Smooth muscle cell (in vitro differentiated cells): Measurements from ENCODE around the gene HOXB3. TPM values are rescaled to one million over a fixed set of nuclear protein-coding genes. Genes with fewer than 3 reads are reported as not detected.

ENCODE experiments used
- DNase-seq: peaks from one replicate; lab custom pipeline; 2025; ENCODE audit not compliant: unreplicated experiment; lab: John Stamatoyannopoulos, UW
- H2AFZ ChIP-seq: fragments of 200-600 bp; sonication (generic); 2 replicates; pipeline ENCODE4 v1.6.0; 2016; ENCODE audit warnings: antibody characterized with exemption, low read depth, mild to moderate bottlenecking
- H3F3A ChIP-seq: fragments of 200-600 bp; sonication (generic); 2 replicates; pipeline ENCODE4 v1.6.0; 2017; ENCODE audit warnings: antibody characterized with exemption, low read depth
- H3K27ac ChIP-seq: fragments of 200-600 bp; sonication (generic); 2 replicates; pipeline ENCODE4 v1.5.1; 2016; ENCODE audit warnings: low read depth, mild to moderate bottlenecking
- H3K27me3 ChIP-seq: fragments of 200-600 bp; sonication (generic); 2 replicates; pipeline ENCODE4 v1.6.1; 2016; ENCODE audit warnings: low read depth, mild to moderate bottlenecking
- H3K36me3 ChIP-seq: fragments of 200-600 bp; sonication (generic); 2 replicates; pipeline ENCODE4 v1.5.1; 2016; ENCODE audit warnings: low read depth
- H3K4me1 ChIP-seq: fragments of 200-600 bp; sonication (generic); 2 replicates; pipeline ENCODE4 v1.5.1; 2016; ENCODE audit warnings: low read depth
- H3K4me2 ChIP-seq: fragments of 200-600 bp; sonication (generic); 2 replicates; pipeline ENCODE4 v1.6.0; 2016; ENCODE audit warnings: mild to moderate bottlenecking
- H3K4me3 ChIP-seq: fragments of 200-600 bp; sonication (generic); 2 replicates; pipeline ENCODE4 v1.5.1; 2016; ENCODE audit warnings: mild to moderate bottlenecking
- H3K79me2 ChIP-seq: fragments of 200-600 bp; sonication (generic); 2 replicates; pipeline ENCODE4 v1.6.0; 2016; ENCODE audit warnings: low read depth, mild to moderate bottlenecking
- H3K9ac ChIP-seq: fragments of 200-600 bp; sonication (generic); 2 replicates; pipeline ENCODE4 v1.6.0; 2016; ENCODE audit warnings: low read depth
- H3K9me3 ChIP-seq: fragments of 200-600 bp; sonication (generic); replicated peaks from 2 replicates; pipeline ENCODE4 v1.5.1; 2016; ENCODE audit warnings: low read depth
- H4K20me1 ChIP-seq: fragments of 200-600 bp; sonication (generic); 2 replicates; pipeline ENCODE4 v1.6.0; 2016; ENCODE audit warnings: low read depth
- CTCF ChIP-seq: fragments of 200-600 bp; sonication (generic); IDR thresholded peaks from 2 replicates; pipeline ENCODE4 v1.5.1; 2017; ENCODE audit warnings: borderline replicate concordance, mild to moderate bottlenecking, antibody characterized with exemption; ENCODE audit not compliant: insufficient read depth, poor library complexity, severe bottlenecking
- WGBS: methylation state at CpG from one replicate; pipeline ENCODE4 v1.1.7; 2016; ENCODE audit warnings: low lambda C conversion rate; 5-methylcytosine and 5-hydroxymethylcytosine counted together
- polyA plus RNA-seq: library from polyadenylated mRNA; unstranded; fragments of >200 nt; fragmentation: Nextera tagmentation; extraction: Ambion mirVana; gene quantifications from 2 replicates; pipeline ENCODE4 v1.2.1, GENCODE V29; 2016
- total RNA-seq: library from RNA; depleted of rRNA; stranded (reverse); fragments of >200 nt; gene quantifications from 2 replicates; pipeline ENCODE4 v1.2.3, GENCODE V29; 2014

HOXB3 gene
- total and polyA plus RNA-seq, 2 experiments from 2014 or later: 2.8 to 5.1 TPM

DNA sequence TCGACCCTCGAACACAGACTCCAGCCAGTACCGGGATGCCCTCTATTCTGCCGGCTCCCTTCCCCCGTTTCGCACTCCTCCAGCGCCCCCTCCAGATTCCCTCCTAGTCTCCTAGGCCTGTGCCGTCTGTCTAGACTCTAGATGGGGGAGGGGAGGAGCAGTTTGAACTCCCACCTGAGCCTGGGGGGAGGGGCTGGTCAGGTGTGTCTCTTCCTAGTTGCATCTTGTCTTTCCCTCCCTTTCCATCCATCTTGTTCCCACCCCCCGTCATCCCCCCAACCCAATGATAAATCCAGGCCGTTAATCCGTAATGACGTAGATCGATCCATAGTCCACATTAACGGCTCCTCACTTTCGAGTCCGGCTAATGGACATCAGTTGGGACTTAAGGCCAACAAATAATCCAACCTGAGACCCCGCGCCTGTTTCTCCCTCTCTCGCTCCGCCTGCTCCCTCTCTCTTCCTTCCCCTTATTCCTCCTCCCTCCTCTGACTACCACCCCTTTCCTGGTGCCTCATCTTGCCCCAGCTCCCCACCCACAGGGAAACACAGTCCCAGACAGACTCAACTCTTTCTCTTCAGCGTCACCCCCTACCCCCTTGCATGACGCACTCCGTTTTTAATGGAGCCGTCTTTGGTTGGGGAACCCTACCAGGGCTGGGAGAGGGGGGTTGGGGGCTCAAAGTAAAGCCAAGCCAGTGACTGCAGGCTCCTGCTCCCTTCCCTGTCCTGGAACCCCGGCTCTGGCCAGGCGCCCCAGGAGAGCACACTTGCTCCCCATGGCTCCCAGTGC, 6.9 kb upstream of the HOXB3 start:
- no peak for DNase-seq
- Histone ChIP-seq H2AFZ (no peak overlapping the region), H4K20me1 (peaks cover 92% of the 10 kb centered on the region), H3K27ac (peak overlapping the region; percentile 79), H3K4me2 (peak overlapping the region; percentile 98), H3F3A (peaks cover 13% of the 10 kb centered on the region), H3K4me1 (peaks cover 17% of the 10 kb centered on the region), H3K9me3 (no peaks in the 10 kb centered on the region), H3K9ac (peak overlapping the region; percentile 69), H3K27me3 (peaks cover 14% of the 10 kb centered on the region), H3K36me3 (no peaks in the 10 kb centered on the region), H3K4me3 (peak overlapping the region; percentile 57), H3K79me2 (peaks cover 89% of the 10 kb centered on the region)
- 14% methylated on average over 26 of the region's 26 CpGs for WGBS
- TF ChIP-seq CTCF: no peak

DNA sequence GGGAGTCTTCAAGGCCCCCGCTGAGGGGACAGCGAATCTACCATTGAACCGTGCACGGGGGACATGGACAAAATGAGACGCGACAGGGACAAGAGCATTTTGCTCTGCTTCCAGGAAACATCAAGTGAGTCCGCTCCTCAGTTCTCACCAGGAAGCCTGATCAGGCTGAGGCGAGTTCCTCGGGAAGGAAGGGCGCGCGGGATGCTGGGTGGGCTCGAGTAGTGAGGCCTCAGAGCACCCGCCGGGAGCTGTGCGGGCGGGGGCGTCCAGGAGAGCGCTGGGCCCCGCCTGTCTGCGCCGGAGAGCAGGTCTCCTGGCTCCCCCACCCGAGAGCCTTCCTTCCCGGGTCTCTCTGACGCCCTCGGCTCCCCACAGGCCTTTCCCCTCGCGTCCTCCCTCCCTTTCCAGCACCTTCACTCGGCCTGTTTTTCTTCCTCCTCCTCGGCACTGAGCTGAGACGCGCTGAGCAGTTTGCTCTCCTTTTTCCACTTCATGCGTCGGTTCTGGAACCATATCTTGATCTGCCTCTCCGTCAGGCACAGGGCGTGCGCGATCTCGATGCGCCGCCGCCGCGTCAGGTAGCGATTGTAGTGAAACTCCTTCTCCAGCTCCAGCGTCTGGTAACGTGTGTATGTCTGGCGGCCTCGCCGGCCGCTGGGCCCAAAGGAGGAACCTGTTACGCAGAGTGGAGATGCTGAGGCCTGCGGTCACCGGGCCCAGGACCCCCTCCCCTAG, 6.1 kb upstream of the HOXB3 start:
- Histone ChIP-seq H3K9ac (peak overlapping the region; percentile 69), H2AFZ (no peak overlapping the region), H3K27me3 (peaks cover 14% of the 10 kb centered on the region), H3K9me3 (no peaks in the 10 kb centered on the region), H3F3A (peaks cover 5% of the 10 kb centered on the region), H3K4me2 (peak overlapping the region; percentile 98), H3K79me2 (peaks cover 86% of the 10 kb centered on the region), H3K4me1 (peaks cover 15% of the 10 kb centered on the region), H4K20me1 (peaks cover 92% of the 10 kb centered on the region), H3K4me3 (peak overlapping the region; percentile 57), H3K36me3 (no peaks in the 10 kb centered on the region), H3K27ac (peak overlapping the region; percentile 79)
- no peak for TF ChIP-seq CTCF
- WGBS: 23% methylated on average over 54 of the region's 54 CpGs
- no peak for DNase-seq

DNA sequence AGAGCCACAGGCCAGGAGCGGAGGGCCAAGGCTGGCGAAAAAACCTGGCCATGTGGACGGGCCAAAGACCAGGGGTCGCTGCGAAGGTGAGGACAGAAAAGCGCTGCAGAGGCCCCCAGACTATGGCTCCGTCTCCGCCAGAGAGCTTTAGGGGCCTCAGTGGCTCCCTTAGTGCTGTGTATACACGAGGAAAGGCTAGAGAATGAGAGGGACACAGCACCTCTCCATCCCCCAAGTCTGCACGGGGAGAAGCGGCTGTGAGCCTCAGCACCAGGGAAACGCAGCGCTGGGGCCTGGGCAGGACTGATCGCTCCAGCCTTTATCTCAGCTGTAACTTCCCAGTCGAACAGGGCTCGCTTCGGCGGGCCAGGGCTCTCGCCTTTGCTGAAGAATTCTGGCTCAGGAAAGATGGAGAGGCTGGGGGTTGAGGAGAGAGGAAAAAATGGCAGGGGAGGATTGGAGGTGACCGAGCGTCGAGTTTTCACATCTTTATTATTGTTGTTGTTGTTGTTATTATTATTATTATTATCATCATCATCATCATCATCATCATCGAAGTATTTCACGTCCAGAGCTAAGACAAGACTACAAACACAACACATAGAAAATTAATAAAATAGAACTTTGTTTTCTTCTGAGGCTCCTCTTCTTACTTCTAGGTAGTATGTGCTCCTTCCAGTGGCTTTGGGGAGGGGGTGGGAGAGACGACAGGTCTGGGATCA, 5.4 kb upstream of the HOXB3 start:
- no peak overlapping the region for H3K9ac ChIP-seq
- no peaks in the 10 kb centered on the region for H3K36me3 ChIP-seq
- TF ChIP-seq CTCF: no peak
- peaks cover 86% of the 10 kb centered on the region for H3K79me2 ChIP-seq
- WGBS: 54% methylated on average over 25 of the region's 25 CpGs
- no peak overlapping the region for H2AFZ ChIP-seq
- no peak for DNase-seq
- no peaks in the 10 kb centered on the region for H3K9me3 ChIP-seq
- H3K27ac ChIP-seq: peak overlapping the region; percentile 79
- peaks cover 4% of the 10 kb centered on the region for H3F3A ChIP-seq
- H4K20me1 ChIP-seq: peaks cover 92% of the 10 kb centered on the region
- H3K4me2 ChIP-seq: peak overlapping the region; percentile 98
- no peak overlapping the region for H3K4me3 ChIP-seq
- peaks cover 13% of the 10 kb centered on the region for H3K4me1 ChIP-seq
- peaks cover 16% of the 10 kb centered on the region for H3K27me3 ChIP-seq
